Erythroblast (primary cell): ENCODE data around the gene HOPX.

Source experiments
- GATA1 ChIP-seq: IDR thresholded peaks from 2 replicates; pipeline ENCODE4 v1.6.1; 2011; ENCODE audit warnings: low read depth, mild to moderate bottlenecking, control low read depth, low read length, moderate library complexity
- POLR2A ChIP-seq: IDR thresholded peaks from 2 replicates; pipeline ENCODE4 v1.6.1; 2011; ENCODE audit warnings: mild to moderate bottlenecking, low read length

DNA sequence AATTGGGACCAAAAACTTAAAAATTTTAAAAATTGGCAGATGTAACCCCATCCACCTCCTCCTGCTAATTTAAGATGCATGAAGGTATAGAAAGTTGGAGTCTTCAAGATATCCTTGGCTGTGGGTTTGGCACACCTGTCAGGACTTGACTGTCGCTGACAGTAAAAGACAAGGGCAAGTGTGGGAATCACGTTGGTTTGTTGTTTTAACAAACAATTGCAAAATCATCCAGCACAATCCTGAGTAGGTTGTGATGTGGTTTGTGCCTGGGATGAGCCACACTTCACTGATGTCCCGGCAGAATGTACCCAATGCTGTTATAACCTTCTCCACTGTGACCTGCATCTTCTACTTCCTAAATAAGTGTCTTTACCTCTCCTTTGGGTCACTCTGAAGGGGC is 24.0 kb downstream of the HOPX start:
- TF ChIP-seq POLR2A (no peak), GATA1 (no peak)
